Activated CD8-positive, alpha-beta memory T cell treated with anti-CD3 and anti-CD28 coated beads, Interleukin-2, amount 50 U/mL, for 4 hours (primary cell): ENCODE data around the gene SLC25A21.

Source experiments
- DNase-seq: peaks from one replicate; pipeline ENCODE4 v3.0.0-alpha.2; 2020

Gene SLC25A21

GRCh38 chr14:37140176-37140575, 32.2 kb downstream of the SLC25A21 start:
- no peak for DNase-seq

- DNase-seq = no peak
These were observed 32.7 kb downstream of the SLC25A21 start for GRCh38 chr14:37139710-37140109.

- DNase-seq = no peak
These were observed 33.5 kb downstream of the SLC25A21 start for GRCh38 chr14:37138898-37139297.

DNA sequence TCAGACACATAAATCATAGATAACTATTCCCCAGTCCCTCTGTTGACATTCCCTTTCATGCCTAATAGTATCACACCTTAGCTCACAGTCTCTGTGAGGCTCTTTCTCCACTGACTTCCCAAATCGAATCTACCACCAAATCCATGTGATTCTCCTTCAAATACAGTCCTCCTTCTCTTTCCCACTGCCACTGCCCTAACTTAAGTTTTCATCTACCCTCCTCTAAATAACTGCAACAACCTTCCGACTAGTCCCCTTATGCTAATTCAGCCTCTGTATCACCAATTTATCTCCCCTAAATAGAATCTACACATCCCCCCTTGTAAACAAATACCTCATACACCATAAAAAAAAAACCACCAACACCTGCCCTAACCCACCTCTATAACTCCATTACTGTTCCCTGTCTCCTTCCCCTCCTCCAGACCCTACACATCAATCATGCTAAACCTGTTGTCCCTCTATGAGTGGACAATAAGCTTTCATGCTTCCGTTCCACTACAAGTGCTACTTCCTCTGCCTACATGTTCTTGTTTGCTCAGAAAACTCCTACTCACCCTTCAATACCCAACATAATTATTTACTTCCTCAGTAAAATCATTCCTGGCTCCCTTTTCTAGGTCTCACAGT, 39.0 kb downstream of the SLC25A21 start:
- DNase-seq = no peak

DNA sequence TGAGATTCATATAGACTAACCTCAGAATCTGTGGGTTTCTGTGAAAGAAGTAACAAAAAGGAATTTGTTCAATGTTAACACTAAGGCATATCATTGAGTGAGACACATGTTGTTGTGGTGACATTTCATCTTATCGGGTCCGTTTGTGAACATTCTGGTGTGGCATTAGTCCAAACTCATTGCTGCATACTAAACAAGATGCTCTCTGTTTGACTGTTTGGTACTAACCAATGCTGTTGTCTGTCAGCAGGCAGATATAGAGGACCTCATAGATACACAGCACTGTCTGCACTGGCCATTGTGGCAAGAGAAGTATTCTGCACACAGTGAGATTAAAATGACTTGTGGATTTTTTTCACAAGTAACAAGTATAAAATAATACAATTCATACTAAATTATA, 41.2 kb downstream of the SLC25A21 start:
- no peak for DNase-seq

- no peak for DNase-seq
These were observed 43.4 kb downstream of the SLC25A21 start for GRCh38 chr14:37129047-37129446.

DNA sequence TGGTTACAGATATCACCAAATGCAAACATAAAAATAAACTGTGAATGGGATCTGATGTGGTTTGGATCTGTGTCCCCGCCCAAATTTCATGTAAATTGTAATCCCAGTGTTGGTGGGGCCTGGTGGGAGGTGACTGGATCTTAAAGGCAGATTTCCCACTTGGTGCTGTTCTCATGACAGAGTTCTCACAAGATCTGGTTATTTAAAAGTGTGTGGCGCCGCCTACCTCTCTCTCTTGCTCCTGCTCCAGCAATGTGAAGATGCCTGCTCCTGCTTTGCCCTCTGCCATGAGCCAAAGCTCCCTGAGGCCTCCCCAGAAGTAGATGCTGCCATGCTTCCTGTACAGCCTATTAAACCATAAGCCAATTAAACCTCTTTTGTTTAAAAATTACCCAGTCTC, 47.8 kb downstream of the SLC25A21 start:
- DNase-seq = no peak

DNA sequence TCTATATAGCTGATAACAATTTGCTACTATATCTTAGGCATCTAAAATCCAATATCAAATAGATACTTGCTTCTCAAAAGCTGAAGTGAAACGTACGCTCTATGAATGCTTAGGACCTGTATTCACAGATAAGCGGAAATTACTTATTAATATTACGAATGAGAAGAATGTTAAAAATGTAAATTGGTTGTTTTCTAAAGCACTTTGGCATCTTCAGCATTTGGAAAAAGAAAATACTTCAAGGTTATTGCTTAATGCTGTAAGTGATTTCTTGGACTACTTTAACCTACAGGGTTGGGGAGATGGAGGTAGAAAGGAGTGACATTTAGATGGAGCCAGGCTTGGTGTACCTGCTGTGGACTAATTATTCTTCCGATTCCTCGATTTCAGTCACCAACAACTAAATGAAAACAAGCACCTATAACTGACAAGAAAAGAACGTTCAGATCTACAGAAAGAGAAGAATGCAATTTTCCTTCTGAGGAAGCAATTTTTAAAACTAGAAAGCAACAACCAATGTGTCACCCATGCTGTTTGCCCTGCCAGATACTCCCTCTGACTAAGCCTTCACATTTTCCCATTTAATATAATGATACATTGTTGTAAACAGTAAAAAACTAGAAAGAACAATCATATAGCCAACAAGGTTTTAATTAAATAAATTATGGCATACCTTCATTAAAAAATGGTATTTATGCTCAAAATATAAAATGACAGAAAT, 49.3 kb downstream of the SLC25A21 start:
- no peak for DNase-seq

- DNase-seq = no peak
These were observed 50.1 kb downstream of the SLC25A21 start for GRCh38 chr14:37122288-37122687.

DNA sequence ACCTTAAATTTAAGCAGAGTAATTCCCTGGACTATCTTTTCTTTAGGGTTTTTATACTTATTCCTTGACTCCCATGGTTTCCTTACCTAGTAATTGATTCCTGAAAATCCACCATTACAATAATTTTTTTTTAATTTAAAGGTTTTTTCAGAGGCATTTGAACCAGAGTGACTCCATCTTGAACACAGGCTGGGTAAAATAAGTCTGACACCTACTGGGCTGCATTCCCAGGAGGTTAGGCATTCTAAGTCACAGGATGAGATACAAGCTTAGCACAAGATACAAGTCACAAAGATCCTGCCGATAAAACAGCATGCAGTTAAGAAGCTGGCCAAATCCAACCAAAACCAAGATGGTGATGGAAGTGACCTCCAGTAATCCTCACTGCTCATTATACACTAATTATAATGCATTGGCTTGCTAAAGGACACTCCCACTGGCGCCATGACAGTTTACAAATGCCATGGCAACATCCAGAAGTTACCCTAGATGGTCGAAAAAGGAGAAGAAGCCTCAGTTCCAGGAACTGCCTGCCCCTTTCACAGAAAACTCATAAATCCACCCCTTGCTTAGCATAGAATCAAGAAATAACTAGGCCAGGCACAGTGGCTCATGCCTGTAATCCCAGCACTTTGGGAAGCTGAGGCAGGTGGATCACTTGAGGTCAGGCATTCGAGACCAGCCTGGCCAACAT, 53.6 kb downstream of the SLC25A21 start:
- no peak for DNase-seq

- no peak for DNase-seq
These were observed 55.2 kb downstream of the SLC25A21 start for GRCh38 chr14:37116933-37117849.

DNA sequence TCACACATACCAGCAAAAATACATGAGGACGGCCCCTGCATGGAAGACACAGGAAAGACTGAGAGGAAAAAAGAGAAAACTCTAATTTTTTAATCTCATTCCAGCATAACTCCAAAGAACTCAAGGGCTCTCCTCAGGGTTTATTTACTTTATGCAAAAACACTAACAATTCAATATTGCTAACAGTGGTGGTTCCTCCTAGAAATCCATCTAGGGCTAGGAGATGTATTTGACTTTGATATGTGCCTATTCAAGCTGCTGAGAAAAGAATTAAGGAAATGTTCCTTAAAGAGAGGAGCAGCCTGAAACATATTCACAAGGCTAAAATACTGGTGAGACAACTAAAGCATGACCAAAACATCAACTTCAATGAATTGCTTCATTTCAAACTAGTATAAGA, 57.0 kb downstream of the SLC25A21 start:
- DNase-seq = no peak

DNA sequence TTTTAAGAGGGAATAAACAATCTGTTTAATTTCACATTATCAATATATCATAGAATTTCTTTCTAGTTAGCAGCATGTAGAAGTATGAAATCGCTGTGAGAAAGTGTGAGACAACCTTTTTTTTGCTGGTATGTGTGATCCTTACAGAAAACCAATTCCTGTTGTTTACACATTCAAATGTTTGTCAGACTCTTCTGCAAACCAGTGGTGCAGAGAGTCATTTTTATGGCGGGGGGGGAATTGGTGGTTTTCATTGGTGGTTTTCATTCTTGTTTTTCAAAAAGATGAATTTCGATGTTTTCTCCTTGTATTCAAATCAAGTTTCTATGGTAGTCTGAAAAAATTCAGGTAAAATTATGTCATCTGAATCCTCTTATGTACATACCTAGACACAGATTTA, 57.8 kb downstream of the SLC25A21 start:
- no peak for DNase-seq

- DNase-seq = no peak
These were observed 58.4 kb downstream of the SLC25A21 start for GRCh38 chr14:37114002-37114401.

DNA sequence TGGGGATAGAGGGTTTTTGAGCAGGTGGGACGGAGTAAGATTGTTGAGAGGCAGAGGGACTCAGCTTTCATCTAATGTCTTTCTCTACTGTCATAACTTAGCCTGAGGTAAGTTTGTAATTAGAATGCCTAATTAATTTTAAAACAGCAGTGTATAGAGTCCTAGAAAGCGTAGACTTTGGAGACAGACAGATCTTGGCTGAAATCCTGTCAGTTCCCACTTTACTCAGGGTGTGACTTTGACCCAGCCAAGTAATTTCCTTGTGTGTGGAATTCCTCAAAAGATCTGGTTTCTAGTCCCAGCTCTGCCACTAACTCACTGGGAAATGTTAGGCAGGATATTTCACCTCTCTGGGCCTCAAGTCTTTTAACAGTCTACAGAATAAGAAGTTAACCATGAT, 74.3 kb downstream of the SLC25A21 start:
- DNase-seq = no peak

- no peak for DNase-seq
These were observed 77.9 kb downstream of the SLC25A21 start for GRCh38 chr14:37094502-37094901.

DNA sequence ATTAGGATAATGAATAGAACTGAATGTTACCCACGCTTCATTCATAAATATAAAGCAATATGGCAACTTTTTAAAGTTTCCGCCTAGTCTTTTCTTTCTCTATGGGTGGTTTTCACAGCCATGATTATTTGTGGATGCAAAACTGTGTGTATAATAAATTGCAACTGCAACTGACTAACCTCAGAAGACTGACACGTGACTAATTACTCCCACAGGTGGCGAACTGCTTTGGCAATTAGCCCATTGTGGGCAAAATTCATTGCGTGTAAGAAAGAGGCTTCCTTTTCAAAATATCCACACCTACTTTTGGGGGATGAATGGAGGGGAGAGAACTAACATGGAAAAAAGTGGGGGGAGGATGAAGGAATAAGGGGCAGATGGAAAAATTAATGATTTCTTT, 79.0 kb downstream of the SLC25A21 start:
- DNase-seq = no peak

DNA sequence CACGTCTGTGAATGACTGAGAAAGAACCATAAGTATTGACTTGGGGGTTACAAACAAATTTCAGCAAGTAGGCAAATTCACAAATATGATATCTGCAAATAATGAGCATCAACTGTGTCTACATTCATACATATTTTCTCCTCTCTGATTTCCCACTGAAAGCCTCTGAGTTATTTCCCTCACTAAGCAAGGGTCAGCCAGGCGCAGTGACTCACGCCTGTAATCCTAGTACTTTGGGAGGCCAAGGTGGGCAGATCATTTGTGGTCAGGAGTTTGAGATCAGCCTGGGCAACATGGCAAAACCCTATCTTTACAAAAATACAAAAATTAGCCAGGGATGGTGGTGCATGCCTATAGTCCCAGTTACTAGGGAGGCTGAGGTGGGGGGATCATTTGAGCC, 80.8 kb downstream of the SLC25A21 start:
- DNase-seq = no peak

DNA sequence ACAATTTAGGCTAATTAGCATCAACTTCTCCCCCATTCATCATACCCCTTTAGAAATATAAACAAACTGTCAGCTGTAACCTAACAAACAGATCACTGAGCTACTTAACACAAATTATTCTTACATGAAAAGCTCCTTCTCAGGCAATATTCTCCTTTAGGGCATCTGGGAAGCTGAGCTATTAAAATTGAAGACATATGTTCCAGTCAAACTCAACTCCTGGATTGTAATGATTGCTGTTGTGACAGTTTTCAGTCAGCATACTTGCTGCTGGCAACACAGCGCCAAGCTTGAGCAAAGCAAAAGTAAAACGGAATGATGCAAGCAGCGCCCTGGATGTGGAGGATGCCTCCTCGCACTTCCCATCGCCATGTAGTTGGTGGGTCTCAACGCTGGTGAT, 82.4 kb downstream of the SLC25A21 start:
- DNase-seq = no peak

DNA sequence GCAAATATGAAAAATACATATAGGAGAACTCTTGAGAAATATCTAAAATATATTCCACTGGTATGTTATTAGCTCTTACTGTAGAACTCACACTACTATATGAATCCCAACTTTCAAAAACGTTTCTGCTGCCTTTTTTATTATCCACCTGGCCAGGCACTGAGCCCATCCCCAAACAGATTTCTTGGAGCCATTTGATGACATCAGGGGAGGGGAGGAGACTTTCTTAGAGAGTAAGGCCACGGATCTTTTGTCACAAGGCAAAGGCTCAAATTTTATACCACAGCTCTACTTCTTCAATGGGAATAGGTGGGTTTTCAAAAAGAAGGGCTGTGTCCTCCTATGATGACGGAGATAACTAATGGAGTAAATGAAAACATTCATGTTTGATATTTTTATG, 83.0 kb downstream of the SLC25A21 start:
- DNase-seq = no peak

DNA sequence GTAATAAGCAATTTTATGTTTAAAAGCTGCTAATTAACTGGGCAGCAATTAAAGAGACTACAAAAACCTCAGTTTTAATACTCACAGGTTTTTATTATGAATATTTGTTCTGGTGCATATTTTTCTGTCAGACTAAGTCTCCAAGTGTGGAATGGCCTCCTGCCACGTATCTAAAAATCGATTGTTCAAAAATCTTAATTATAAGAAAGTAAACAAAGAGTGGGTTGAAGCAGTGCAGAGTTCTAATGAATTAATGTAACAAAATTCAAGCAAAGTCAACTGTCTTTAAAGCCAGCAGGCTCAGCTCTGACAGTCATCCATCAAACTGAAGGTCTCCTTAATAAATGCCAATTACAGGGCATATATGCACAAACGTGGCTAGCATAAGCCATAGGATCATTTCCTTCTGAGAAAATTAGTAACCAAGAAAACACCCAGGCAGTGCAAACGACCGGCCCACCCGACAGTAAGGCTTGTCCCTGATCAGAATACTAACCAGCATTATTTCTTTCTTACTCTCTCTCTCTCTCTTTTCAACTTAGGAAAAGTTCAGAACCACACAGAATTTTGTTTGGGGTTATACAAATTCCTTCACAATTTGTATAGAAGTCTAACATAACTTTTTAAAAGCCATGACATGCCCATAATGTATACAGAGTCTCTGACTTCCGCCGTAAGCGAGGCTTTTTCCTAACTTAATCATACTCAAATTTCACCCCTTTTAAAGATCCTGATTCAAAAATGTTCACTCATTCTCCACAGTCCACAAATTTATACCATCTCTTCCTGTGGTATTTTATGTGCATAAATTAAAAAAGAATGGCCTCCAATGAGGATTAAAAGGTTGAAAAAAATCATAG, 83.8 kb downstream of the SLC25A21 start:
- no peak for DNase-seq

GRCh38 chr14:37087520-37087919, 84.9 kb downstream of the SLC25A21 start:
- DNase-seq = no peak
